Stomach (tissue), 4 donors: ENCODE data around the gene PRRX1.

Source experiments
- EP300 ChIP-seq: sonication (generic); formaldehyde crosslinking; IDR thresholded peaks from one replicate; pipeline ENCODE4 v1.6.1; 2017; ENCODE audit warnings: antibody characterized with exemption
- POLR2A ChIP-seq, 4 donors: fragments of 450-650 bp; IDR thresholded peaks; one replicate each; pipeline ENCODE4 v1.6.1; 2016; ENCODE audit warnings: antibody characterized with exemption in 4 of 4, control low read depth in 2 of 4, mild to moderate bottlenecking in 1 of 4, moderate library complexity in 1 of 4
- POLR2AphosphoS5 ChIP-seq, 3 donors: sonication (generic); formaldehyde crosslinking; IDR thresholded peaks; one replicate each; pipeline ENCODE4 v1.6.1; 2016; ENCODE audit warnings: antibody characterized with exemption in 3 of 3
- TF ChIP-seq, protein P1 (sequence below), 7 experiments: fragments of 450-650 bp in 4 of 7; fragments of 200-600 bp in 3 of 7; sonication (generic) in 3 of 7; IDR thresholded peaks; one replicate each; pipeline ENCODE4 v1.5.1; 2016 to 2019; ENCODE audit warnings: antibody characterized with exemption in 7 of 7, control low read depth in 2 of 7, mild to moderate bottlenecking in 1 of 7

DNA sequence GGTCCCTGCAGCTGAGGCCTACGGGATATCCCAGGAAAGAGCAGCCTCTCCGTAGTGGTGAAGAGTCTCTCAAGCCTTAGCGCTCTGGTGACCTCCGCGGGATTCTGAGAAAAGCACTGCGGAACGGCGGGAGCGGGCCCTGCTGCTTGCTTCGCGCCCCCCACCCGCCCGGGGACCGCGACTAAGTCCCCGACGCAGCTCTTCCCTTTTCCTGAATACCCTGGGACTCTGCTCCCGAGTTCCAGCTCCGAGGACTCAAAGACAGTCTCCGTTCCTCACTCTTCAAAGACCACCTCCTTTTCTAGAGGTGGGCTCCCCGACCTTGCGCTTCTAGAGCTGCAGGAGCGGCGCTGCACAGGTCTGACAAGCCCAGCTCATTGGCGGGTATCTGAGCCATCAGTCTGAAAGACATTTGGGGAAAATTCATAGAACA lies 3.6 kb upstream of the PRRX1 start:
- TF ChIP-seq, protein P1, sequence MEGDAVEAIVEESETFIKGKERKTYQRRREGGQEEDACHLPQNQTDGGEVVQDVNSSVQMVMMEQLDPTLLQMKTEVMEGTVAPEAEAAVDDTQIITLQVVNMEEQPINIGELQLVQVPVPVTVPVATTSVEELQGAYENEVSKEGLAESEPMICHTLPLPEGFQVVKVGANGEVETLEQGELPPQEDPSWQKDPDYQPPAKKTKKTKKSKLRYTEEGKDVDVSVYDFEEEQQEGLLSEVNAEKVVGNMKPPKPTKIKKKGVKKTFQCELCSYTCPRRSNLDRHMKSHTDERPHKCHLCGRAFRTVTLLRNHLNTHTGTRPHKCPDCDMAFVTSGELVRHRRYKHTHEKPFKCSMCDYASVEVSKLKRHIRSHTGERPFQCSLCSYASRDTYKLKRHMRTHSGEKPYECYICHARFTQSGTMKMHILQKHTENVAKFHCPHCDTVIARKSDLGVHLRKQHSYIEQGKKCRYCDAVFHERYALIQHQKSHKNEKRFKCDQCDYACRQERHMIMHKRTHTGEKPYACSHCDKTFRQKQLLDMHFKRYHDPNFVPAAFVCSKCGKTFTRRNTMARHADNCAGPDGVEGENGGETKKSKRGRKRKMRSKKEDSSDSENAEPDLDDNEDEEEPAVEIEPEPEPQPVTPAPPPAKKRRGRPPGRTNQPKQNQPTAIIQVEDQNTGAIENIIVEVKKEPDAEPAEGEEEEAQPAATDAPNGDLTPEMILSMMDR (IDR thresholded peaks at IDR 0.05) = no peak
- no peak for TF ChIP-seq POLR2A (IDR thresholded peaks at IDR 0.05)
- TF ChIP-seq POLR2AphosphoS5 (IDR thresholded peaks at IDR 0.05) = no peak
- TF ChIP-seq EP300 = no peak
